Hindlimb muscle (tissue), 1 donor: Measurements from ENCODE around the gene LSAMP. TPM values are rescaled to one million over a fixed set of nuclear protein-coding genes. Genes with fewer than 3 reads are reported as not detected.

Experiments used
- DNase-seq: peaks from one replicate; pipeline ENCODE4 v3.0.0-alpha.2; 2013
- polyA plus RNA-seq: library from polyadenylated mRNA; unstranded; fragments of 120-200 nt; gene quantifications from one replicate; pipeline ENCODE4 v1.2.1, GENCODE V29; 2013; ENCODE audit not compliant: insufficient read length

Gene LSAMP
- polyA plus RNA-seq, 1 donor, result 8.6 TPM

GRCh38 chr3:116285781-116286421, 159.4 kb downstream of the LSAMP start:
- peak; percentile 44 for DNase-seq

DNA sequence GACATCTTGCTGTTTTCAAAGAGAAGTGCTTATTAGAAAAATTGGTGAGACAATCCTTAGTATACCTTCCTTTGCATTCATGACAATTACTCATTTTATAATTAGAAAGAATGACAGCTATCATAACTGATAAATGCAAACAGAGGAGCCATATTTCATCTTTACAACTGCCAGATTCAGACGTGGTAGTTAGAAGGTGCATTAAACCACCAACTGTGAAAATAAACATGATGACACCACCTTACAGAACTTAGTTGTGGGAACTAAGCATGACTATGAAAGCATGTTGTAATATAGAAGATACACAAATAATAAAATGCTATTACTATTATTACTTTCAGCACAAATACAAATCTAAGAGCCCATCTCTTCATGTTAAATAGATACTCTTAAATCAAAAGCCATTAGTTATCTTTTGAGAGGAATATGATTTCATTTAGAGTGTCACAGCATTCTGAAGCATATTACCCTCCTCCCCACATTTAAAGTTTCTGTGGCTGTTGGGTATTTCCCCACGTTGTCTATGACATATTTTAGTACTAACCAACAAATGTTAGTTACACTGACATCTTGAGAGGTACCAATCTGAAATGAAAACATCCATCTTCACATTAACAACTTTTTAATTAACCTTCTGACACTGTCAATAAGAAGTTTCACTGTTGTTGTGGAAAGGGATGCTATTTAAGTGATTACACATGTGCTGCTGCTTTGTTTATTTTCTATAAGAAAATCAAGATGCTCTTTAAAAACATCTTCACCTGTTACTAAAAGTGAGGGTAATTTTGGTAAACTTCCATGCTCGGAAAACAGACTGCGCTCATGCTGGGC, 163.8 kb downstream of the LSAMP start:
- no peak for DNase-seq

DNA sequence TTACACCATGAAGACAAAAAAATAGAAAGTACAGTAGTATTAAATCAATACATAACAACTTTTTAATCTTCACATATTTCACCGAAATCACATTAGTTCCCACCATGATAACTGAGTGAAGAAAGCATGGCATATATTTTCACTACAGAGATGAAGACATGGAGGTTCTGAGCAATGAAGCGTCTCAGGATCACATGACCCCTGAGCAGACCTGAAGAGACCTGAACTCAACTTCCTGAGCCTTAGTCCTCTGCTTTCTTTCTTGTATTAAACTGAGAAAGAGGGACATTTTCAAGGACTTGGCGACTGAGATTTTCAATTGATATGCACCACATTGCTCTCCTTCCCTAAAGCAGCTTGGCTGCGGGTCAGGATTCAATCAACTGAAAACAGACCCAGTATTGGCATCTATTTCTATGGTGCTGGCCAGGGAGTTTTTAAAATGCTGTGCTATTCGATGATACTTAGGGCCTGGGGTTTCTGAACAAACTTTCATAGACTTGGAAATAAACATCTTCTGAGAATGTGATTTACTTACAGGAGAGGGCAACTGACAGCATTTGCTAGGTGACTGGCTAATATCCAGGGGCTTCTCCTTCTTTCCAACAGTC, 165.1 kb downstream of the LSAMP start:
- DNase-seq, result peak; percentile 41

DNA sequence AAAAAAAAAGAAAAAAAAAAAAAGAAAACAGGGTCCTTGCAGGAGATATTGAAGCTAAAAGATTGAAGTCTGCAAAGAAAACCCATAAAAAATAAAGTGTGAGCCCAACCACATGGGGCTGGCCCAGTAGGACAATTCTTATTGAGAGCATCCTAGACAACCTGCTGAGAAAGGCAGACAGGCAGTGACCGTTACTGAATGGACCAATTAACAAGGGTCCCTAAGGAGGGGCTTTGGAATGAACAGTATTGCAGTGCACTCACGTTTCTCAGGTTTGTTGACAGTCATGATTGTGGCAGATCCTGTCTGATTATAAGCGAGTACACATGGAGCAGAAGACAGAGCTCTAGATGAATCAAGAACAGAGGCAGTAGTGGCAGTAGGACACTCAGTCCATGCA, 168.6 kb downstream of the LSAMP start:
- DNase-seq, result no peak

DNA sequence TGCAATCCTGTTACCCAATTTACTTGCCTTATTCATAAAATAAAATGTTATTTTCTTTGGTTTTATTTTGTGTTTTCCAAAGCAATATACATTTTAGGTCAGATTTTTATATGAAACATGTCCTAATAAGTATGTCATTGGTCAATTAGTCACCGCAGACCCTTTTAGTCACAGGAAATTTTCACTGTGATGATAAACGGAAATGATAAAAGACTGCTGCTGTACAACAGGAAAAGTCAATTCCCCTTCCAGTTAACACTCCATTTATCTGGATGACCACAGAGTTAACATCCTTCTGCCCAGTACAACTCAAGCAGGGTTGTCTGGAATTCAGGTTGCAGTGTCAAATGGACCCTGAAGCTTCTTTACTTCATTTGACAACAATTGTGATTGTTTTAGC, 175.2 kb downstream of the LSAMP start:
- no peak for DNase-seq

GRCh38 chr3:116267116-116267515, 178.2 kb downstream of the LSAMP start:
- no peak for DNase-seq

DNA sequence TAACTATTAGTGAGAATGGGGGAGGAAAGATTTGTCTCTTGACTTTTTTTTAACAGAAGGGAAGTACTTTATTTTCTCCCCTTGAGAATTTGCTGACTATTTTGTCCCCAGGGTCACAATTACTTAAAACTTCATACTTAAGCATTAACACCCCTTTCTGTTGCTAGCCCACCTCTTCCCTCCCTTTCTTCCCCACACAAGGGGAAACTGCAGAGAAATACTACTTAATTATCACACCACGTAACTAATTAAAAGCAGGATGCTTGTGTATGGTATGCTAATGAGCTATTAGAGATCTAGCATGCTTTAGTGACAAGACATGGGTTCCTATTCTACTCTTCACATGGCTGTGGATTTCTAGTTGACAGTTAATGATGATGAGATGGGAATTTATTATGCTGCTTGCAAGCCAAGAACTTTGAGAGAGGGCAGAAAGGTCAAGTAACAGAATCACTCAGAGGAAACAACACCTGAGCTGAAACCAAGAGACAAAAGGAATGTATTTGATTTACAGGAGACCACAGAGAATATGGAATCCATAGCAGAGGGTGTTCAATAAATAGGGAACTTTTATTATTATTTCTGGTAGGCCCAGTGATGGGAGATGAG, 179.2 kb downstream of the LSAMP start:
- DNase-seq, result no peak

DNA sequence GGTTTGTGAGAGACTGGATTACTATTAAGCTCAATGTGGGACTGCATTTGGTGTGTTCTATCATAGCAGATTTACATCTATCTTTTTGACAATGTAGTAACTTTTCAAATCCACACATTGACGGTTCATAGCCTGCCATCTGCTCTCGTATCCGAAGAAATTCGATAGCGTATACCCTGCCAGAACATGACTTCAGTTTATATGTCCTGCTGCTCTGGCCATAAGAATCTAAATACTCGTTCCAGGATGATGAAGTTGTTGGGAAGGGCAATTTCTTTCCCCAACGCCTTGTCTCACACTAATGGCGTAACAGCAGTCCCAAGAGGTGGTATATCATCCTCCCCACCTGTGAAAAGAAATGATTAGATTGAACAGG, 180.0 kb downstream of the LSAMP start:
- DNase-seq, result no peak

DNA sequence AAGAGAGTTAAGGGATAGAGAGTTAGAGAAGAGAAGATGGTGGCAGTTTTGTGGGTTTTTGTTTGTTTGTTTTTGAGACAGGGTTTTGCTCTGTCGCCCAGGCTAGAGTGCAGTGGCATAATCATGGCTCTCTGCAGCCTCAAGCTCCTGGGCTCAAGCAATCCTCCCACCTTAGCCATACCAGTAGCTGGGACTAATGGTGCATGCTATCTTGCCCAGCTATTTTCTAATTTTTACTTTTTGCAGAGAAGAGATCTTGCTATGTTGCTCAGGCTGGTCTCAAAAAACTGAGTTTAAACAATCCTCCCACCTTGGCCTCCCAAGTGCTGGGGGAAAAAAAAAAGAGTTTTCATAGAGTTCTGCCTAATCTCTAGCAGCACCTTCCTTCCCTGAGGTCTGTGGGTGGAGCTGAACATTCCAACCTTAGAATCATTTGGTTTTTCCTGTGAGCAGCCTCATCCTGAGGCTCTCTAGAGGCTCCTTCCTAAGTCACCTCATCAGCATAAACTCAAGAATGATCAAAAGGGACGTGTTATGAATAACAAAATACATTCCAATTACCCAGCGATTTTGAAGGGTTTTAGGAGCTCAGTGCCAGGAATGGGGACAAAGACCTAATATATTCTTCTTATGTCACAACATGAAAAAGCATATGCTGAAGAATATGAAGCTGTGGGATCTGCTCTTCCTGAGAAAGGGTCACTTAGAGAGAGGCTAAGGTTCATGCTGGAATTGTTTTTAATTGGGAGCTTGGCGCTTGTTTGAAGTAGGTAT, 180.6 kb downstream of the LSAMP start:
- no peak for DNase-seq

- peak; percentile 35 for DNase-seq
Observed at GRCh38 chr3:116263842-116264545, 181.3 kb downstream of the LSAMP start.

DNA sequence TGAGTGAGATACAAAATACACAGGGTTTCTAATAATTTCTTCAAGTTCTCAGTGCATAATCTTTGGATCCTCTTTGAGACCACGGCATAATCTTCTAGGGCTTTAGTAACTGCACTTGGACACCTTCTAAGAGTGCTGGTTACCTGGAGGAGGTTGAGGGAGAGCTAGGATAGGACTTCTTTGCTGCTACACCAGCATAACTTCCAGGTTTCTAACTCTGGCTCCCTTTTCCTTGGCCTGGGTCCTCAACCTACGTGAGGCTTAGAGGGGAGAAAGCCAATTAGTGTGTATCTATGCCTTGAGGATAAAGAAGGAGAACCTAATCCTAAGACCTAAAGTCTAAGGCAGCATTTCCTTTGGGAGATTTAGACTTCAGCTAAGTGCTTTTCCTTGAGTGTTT, 184.8 kb downstream of the LSAMP start:
- DNase-seq, result no peak

GRCh38 chr3:116259984-116260383, 185.3 kb downstream of the LSAMP start:
- no peak for DNase-seq

- DNase-seq, result no peak
Observed at GRCh38 chr3:116256843-116257485, 188.3 kb downstream of the LSAMP start.

DNA sequence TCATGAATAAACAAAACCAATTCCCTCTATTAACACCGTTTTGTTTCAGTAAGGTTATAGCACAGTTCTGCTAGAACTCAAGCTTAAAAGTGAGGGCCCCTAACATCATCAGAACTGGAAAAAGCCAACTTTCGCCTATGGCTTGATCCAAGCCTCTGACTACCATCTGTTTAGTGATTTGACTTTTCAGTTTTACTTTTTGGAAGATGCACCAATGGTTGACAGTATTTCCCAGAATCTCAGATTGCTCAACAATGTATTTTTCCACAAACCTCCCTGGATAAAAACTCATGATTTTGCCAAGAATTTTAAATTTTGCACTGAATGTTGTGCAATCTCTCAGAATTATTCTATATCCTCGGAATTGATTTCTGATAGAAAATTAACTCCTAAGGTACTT, 190.7 kb downstream of the LSAMP start:
- peak; percentile 71 for DNase-seq

DNA sequence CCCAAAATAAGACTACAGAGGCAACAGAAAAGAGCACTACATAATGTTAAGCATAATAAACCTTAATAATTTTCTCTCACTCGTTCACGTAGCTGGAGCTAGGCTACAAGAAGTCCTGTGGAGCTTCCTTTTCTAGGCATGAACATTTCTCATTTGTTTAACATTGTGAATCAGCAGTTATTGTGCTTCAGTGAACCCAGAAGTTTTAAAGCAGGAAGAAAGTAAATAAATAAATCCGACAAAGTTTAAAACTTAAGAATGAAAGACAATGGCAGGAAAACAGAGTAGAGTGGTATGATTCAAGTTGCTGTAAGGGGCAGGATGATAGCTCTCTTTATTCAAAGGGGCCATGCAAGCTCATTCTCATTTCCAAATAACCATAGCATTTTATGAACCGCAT, 191.8 kb downstream of the LSAMP start:
- DNase-seq, result no peak

GRCh38 chr3:116247605-116248004, 197.7 kb downstream of the LSAMP start:
- no peak for DNase-seq

DNA sequence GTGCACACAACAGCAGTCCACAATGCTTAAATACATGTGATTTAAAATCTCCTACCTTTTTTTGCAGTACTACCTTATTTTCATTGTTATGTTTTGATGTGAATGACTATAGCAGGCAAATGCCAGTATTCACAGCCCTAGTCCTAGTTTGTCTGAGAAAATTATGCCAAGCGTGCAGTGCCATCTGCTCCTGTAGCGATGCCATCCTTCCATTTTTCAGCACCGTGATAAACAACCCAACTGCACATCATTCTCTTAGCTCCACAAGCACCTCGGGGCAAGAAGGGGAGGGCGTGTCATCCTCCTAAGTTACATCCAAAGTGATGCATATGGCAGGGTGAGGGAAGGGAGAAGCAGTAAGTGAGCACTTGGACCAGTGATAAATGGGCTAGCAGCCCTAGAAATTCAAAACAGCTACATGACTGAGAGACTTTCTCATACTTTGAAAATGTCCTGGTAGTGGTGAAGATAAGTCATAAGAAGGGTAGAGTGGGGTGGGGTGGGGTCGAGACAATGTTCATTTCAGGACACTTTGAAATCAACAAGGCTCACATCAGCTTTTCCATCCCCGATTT, 198.8 kb downstream of the LSAMP start:
- no peak for DNase-seq

DNA sequence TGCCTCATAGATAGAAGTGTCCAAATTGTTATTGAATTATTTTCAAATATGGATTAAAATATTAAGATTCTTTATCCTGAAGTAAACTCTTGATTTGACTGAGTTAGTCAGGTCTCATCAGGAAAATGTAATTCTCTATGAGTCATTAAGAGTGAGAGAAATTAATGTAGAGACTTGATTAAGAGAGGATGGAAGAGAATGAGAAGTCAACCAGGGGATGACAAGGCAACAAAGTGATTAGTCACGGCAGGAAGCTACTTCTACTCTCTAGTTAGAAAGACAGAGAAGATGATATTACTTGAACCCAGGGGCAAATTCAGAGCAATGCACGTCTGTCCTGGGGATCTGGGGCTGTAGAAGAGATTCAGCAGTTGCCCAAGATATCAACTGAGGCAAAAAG, 202.5 kb downstream of the LSAMP start:
- no peak for DNase-seq

DNA sequence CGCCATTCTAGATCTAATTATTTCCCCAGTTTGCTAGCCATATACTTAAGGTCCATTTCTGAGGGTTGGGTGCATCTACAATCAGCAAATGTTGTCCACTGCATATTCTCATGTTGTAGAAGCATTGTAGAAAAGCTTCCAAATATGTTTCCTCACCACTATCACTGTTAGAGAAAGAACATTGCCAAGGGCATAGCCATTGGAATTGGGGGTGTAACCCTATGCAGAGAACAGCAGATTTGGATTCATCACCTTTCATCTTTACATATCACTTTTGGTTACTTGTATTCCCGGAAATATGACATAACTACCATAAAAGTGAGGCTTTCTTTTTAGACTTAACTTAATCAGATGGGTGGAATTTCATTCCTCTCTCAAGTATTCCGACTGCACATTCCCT, 203.6 kb downstream of the LSAMP start:
- DNase-seq, result no peak

- peak; percentile 42 for DNase-seq
Observed at GRCh38 chr3:116240261-116240660, 205.0 kb downstream of the LSAMP start.
